ENCODE measurements around the gene SRPX.

The SRPX gene

DNA sequence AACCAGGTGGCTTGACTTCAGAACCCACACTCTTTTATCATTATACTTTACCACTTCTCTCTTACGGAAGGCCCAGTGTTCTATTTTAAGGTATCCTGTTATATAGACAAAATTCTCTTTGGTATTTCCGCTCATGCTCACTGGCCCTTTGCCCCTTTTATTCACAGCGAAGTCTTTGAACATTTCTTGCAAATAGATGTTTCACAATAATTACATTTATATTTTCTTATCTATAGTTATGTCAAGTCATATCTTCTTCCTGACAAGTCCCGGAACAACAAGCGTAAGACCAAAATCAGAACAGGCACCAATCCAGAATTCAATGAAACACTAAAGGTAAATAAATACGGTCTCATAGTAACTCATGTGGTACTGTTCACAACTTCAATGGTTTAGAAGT, 112.3 kb downstream of the SRPX start:
- TF ChIP-seq CTCF (conservative IDR thresholded peaks at IDR 0.05; ENCODE audit: low read length): no peak
- H3K4me3 ChIP-seq (ENCODE audit: low read length): no peak overlapping the region
- no peak for DNase-seq (ENCODE audit: low read depth)

GRCh38 chrX:38106991-38107655, 113.5 kb downstream of the SRPX start:
- H3K4me3 ChIP-seq (ENCODE audit: low read length): no peak overlapping the region
- TF ChIP-seq CTCF (conservative IDR thresholded peaks at IDR 0.05; ENCODE audit: low read length): no peak
- no peak for DNase-seq (ENCODE audit: low read depth)

DNA sequence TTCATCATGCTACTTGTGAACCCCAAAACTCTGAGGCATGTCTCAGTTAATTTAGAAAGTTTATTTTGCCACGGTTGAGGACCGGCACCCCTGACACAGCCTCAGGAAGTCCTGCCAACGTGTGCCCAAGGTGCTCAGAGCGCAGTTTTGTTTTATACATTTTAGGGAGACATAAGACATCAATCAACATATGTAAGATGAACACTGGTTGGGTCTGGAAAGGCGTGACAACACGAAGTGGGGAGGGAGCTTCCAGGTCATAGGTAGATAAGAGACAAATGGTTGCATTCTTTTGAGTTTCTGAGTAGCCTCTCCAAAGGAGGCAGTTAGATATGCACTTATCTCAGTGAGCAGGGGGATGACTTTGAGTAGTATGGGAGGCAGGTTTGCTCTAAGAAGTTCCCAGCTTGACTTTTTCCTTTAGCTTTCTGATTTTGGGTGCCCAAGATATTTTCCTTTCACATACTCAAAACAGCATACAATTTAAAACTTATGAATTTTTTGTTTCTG, 115.4 kb downstream of the SRPX start:
- DNase-seq (ENCODE audit: low read depth): no peak
- no peak overlapping the region for H3K4me3 ChIP-seq (ENCODE audit: low read length)
- TF ChIP-seq CTCF (conservative IDR thresholded peaks at IDR 0.05; ENCODE audit: low read length): no peak

- no peak for DNase-seq (ENCODE audit: low read depth)
- no peak for TF ChIP-seq CTCF (conservative IDR thresholded peaks at IDR 0.05; ENCODE audit: low read length)
- H3K4me3 ChIP-seq (ENCODE audit: low read length): no peak overlapping the region
These were observed 116.5 kb downstream of the SRPX start for GRCh38 chrX:38103857-38104812.

GRCh38 chrX:38102875-38103274, 117.8 kb downstream of the SRPX start:
- no peak overlapping the region for H3K4me3 ChIP-seq (ENCODE audit: low read length)
- TF ChIP-seq CTCF (conservative IDR thresholded peaks at IDR 0.05; ENCODE audit: low read length): no peak
- no peak for DNase-seq (ENCODE audit: low read depth)

GRCh38 chrX:38102240-38102639, 118.4 kb downstream of the SRPX start:
- TF ChIP-seq CTCF (conservative IDR thresholded peaks at IDR 0.05; ENCODE audit: low read length): no peak
- H3K4me3 ChIP-seq (ENCODE audit: low read length): no peak overlapping the region

More at GRCh38 chrX:38102240-38102639, 118.4 kb downstream of the SRPX start:
- no peak for DNase-seq (ENCODE audit: low read depth)

All from AG10803 (cell line).